ENCODE measurements around the gene RASGRP4.
"Not testable (repeated sequence)": the region's sequence is repeated elsewhere in the genome, so short reads cannot be mapped to it uniquely, and the experiment has no call there.

The RASGRP4 gene, protein sequence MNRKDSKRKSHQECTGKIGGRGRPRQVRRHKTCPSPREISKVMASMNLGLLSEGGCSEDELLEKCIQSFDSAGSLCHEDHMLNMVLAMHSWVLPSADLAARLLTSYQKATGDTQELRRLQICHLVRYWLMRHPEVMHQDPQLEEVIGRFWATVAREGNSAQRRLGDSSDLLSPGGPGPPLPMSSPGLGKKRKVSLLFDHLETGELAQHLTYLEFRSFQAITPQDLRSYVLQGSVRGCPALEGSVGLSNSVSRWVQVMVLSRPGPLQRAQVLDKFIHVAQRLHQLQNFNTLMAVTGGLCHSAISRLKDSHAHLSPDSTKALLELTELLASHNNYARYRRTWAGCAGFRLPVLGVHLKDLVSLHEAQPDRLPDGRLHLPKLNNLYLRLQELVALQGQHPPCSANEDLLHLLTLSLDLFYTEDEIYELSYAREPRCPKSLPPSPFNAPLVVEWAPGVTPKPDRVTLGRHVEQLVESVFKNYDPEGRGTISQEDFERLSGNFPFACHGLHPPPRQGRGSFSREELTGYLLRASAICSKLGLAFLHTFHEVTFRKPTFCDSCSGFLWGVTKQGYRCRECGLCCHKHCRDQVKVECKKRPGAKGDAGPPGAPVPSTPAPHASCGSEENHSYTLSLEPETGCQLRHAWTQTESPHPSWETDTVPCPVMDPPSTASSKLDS

DNA sequence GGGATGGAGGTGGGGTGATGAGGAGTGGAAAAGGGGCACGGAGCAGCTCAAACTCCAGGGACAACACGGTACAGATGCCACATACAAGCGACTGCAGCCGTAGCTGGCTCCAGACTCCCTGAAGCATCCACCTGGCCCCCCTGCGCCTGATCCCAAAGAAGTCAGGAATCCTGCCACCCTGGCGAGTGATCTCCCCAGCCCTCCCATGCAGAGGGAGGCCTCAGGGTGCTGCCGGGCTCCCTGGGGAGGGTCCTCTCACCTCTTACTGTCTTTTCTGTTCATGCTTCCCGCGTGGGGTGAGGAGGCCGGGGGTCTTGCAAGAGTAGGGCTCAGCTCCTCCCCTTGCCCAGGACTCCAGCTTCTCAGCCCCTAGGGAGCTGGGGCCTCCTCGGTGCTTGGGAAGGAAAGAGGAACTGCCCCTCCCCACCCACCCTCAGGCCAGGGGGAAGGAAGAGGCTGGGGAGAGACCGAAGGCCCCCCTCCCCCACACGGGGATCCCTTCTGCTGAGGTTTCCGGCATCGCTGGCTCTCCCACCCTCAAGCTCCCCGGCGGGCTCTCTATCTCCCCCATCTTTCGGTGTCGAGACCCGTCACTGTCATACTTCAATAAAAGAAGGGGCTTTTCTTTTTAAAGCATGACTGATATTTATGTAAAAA, at the start of gene RASGRP4:
TSS of gene RASGRP4 (minus strand) at position 410 of the 657 bp plus-strand sequence. CDS start at position 282, 128 bp downstream.
- Histone ChIP-seq H3K9me3 (ENCODE audit: control insufficient read depth in 2 of 2, low read length in 2 of 2) (no peaks in the 10 kb centered on the region), H3K36me3 (ENCODE audit: control insufficient read depth in 2 of 2, insufficient read depth in 2 of 2, low read length in 2 of 2) (no peaks in the 10 kb centered on the region), H3K27me3 (ENCODE audit: control insufficient read depth in 1 of 2, insufficient read depth in 2 of 2, low read length in 2 of 2) (peaks cover 0 to 7% of the 10 kb centered on the region in 2 donors), H3K4me1 (ENCODE audit: control insufficient read depth, insufficient read depth, low read length) (no peaks in the 10 kb centered on the region), H3K4me3 (ENCODE audit: low read length in 2 of 2) (peak within 1 kb of the TSS in 1 of 2 donors; percentile 35), H3K27ac (ENCODE audit: low read length) (no peak within 1 kb of the TSS), H3K9ac (ENCODE audit: low read length in 2 of 2) (no peak within 1 kb of the TSS)

DNA sequence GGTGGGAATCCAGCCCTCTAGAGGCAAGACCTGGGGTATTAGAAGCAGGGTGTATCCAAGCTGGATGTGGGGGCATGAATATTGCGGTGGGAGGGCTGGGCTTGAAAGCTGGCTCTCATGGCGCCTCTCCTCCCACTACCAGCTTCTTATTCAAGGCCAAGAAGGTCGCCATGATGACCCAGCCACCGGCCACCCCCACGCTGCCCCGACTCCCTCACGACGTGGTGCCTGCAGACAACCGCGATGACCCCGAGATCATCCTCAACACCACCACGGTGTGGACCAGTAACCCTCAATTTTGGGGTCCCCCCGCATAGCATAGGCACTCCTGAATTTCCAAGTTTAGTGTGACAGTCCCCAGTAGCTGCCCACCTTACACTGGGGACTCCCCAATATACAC, 49.2 kb upstream of the RASGRP4 start:
- Histone ChIP-seq H3K36me3 (ENCODE audit: control insufficient read depth in 2 of 2, insufficient read depth in 2 of 2, low read length in 2 of 2) (no peaks in the 10 kb centered on the region), H3K27me3 (ENCODE audit: control insufficient read depth in 1 of 2, insufficient read depth in 2 of 2, low read length in 2 of 2) (peaks cover 3 to 6% of the 10 kb centered on the region in 2 donors), H3K9me3 (ENCODE audit: control insufficient read depth in 2 of 2, low read length in 2 of 2) (no peaks in the 10 kb centered on the region), H3K4me3 (ENCODE audit: low read length in 2 of 2) (no peak overlapping the region), H3K9ac (ENCODE audit: low read length in 2 of 2) (no peak overlapping the region), H3K4me1 (ENCODE audit: control insufficient read depth, insufficient read depth, low read length) (no peaks in the 10 kb centered on the region), H3K27ac (ENCODE audit: low read length) (no peak overlapping the region)

DNA sequence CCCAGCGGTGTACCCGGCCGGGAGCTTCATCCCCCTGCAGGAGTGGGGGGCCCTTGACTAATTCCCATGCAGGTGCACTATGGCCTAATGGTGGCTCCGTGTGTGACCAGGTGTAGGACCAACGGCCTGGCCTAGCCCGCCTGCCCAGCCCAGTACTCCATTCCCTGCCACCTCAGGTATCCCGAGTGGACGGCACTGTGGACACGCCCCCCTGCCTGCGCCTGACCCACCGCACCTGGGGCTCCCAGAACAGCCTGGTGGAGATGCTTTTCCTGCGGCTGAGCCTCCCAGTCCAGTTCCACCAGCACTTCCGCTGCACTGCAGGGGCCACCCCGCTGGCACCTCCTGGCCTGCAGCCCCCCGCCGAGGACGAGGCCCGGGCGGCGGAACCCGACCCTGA, 47.2 kb upstream of the RASGRP4 start:
- Histone ChIP-seq H3K9me3 (ENCODE audit: control insufficient read depth in 2 of 2, low read length in 2 of 2) (no peaks in the 10 kb centered on the region), H3K36me3 (ENCODE audit: control insufficient read depth in 2 of 2, insufficient read depth in 2 of 2, low read length in 2 of 2) (no peaks in the 10 kb centered on the region), H3K27ac (ENCODE audit: low read length) (no peak overlapping the region), H3K4me3 (ENCODE audit: low read length in 2 of 2) (no peak overlapping the region), H3K9ac (ENCODE audit: low read length in 2 of 2) (no peak overlapping the region), H3K4me1 (ENCODE audit: control insufficient read depth, insufficient read depth, low read length) (no peaks in the 10 kb centered on the region), H3K27me3 (ENCODE audit: control insufficient read depth in 1 of 2, insufficient read depth in 2 of 2, low read length in 2 of 2) (peaks cover 6 to 7% of the 10 kb centered on the region in 2 donors)

DNA sequence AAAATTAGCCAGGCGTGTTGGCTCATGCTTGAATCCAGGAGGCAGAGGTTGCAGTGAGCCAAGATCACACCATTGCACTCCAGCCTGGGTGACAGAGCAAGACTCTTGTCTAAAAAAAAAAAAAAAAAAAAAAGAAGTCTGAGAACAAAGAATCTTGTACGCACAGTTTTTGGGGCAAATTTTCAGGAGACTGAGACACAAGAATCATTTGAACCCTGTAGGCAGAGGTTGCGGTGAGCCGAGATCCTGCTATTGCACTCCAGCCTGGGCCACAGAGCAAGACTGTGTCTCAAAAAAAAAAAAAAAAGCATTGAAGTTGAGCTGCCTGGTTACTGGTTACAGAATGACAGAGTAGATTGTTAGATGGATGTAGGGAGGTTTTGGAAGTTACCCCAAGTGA, 46.7 kb upstream of the RASGRP4 start:
- not testable (repeated sequence) for H3K27me3 ChIP-seq (ENCODE audit: control insufficient read depth in 1 of 2, insufficient read depth in 2 of 2, low read length in 2 of 2); H3K9me3 ChIP-seq (ENCODE audit: control insufficient read depth in 2 of 2, low read length in 2 of 2); H3K4me1 ChIP-seq (ENCODE audit: control insufficient read depth, insufficient read depth, low read length); H3K27ac ChIP-seq (ENCODE audit: low read length); H3K9ac ChIP-seq (ENCODE audit: low read length in 2 of 2); H3K36me3 ChIP-seq (ENCODE audit: control insufficient read depth in 2 of 2, insufficient read depth in 2 of 2, low read length in 2 of 2); H3K4me3 ChIP-seq (ENCODE audit: low read length in 2 of 2)

DNA sequence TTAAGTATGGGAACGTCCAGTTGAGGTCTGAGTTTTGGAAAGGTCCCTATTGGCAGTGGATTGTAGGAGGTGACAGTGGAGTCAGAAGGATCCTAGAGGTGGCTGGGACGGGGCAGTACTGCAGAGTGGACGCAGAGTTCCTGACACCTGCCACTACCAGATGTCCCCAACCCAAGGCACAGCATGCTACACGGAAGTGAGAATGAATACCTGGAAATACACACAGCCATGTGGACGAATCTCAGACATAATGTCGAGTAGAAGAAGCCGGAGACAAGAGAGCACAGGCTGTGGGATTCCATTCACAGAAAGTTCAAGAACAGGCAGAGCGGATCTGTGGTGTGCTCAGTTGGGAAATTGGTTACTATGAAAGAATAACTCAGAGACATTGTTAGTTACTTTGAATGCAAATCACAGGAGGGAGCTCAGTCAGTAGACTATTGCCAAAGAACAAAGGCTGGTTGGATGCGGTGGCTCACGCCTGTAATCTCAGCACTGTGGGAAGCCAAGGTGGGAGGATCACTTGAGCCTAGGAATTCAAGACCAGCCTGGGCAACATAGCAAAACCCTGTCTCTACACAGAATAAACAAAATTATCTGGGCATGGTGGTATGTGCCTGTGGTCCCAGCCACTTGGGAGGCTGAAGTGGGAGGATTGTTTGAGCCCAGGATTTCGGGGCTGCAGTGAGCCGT, 44.9 kb upstream of the RASGRP4 start:
- Histone ChIP-seq H3K9ac (ENCODE audit: low read length in 2 of 2) (no peak overlapping the region), H3K4me1 (ENCODE audit: control insufficient read depth, insufficient read depth, low read length) (no peaks in the 10 kb centered on the region), H3K4me3 (ENCODE audit: low read length in 2 of 2) (no peak overlapping the region), H3K9me3 (ENCODE audit: control insufficient read depth in 2 of 2, low read length in 2 of 2) (no peaks in the 10 kb centered on the region), H3K27ac (ENCODE audit: low read length) (no peak overlapping the region), H3K36me3 (ENCODE audit: control insufficient read depth in 2 of 2, insufficient read depth in 2 of 2, low read length in 2 of 2) (no peaks in the 10 kb centered on the region), H3K27me3 (ENCODE audit: control insufficient read depth in 1 of 2, insufficient read depth in 2 of 2, low read length in 2 of 2) (peaks cover 0 to 6% of the 10 kb centered on the region in 2 donors)

DNA sequence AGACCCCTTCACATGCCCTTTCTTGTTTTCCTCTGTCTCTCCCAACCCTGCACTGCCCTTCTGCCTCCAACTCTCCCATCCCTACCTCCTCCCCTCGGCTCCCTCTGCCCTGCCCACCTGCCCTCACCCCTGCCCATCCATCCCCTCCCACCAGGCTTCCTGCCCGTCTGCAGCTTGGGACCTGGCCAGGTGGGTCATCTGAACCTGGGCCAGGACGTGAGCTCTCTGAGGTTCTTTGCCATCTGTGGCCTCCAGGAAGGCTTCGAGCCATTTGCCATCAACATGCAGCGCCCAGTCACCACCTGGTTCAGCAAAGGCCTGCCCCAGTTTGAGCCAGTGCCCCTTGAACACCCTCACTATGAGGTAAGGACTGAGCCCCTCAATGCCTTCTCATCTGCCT, 43.1 kb upstream of the RASGRP4 start:
- Histone ChIP-seq H3K27me3 (ENCODE audit: control insufficient read depth in 1 of 2, insufficient read depth in 2 of 2, low read length in 2 of 2) (peaks cover 0 to 4% of the 10 kb centered on the region in 2 donors), H3K4me1 (ENCODE audit: control insufficient read depth, insufficient read depth, low read length) (no peaks in the 10 kb centered on the region), H3K36me3 (ENCODE audit: control insufficient read depth in 2 of 2, insufficient read depth in 2 of 2, low read length in 2 of 2) (no peaks in the 10 kb centered on the region), H3K4me3 (ENCODE audit: low read length in 2 of 2) (no peak overlapping the region), H3K27ac (ENCODE audit: low read length) (no peak overlapping the region), H3K9me3 (ENCODE audit: control insufficient read depth in 2 of 2, low read length in 2 of 2) (no peaks in the 10 kb centered on the region), H3K9ac (ENCODE audit: low read length in 2 of 2) (no peak overlapping the region)

DNA sequence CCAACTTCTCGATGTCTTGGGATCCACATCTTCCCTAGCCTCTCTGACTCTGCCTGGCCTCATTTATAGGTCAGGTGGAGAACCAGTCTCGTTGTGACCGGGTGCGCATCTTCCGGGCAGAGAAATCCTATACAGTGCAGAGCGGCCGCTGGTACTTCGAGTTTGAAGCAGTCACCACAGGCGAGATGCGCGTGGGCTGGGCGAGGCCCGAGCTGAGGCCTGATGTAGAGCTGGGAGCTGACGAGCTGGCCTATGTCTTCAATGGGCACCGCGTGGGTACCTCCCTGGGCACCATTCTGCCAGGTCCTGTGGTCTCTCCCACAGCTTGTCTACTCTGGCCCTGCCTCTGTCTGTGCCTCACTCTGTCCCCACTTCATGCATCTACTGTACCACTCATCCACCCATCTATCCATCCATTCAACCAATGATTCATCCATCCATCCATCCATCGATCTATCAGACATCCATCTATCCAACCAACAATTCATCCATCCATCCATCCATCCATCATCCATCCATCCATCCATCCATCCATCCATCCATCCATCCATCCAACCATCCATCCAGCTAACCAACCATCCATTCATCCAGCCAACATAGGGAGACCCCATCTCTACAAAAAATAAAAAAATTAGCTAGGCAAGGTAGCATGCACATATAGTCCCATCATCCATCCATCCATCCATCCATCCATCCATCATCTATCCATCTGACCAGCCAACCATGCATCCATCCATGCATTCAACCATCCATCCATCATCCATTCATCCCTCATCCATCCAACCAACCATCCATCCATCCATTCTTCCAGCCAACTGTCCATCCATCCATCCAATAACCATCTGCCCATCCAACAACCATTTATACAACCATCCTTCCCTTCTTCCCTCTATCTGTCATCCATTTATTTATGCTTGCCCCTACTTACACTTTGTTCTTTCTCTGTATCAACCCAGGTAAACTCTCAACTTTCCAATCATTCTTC, 41.8 kb upstream of the RASGRP4 start:
- Histone ChIP-seq H3K27me3 (ENCODE audit: control insufficient read depth in 1 of 2, insufficient read depth in 2 of 2, low read length in 2 of 2) (peaks cover 0 to 4% of the 10 kb centered on the region in 2 donors), H3K9ac (ENCODE audit: low read length in 2 of 2) (no peak overlapping the region), H3K4me3 (ENCODE audit: low read length in 2 of 2) (no peak overlapping the region), H3K36me3 (ENCODE audit: control insufficient read depth in 2 of 2, insufficient read depth in 2 of 2, low read length in 2 of 2) (no peaks in the 10 kb centered on the region), H3K4me1 (ENCODE audit: control insufficient read depth, insufficient read depth, low read length) (no peaks in the 10 kb centered on the region), H3K27ac (ENCODE audit: low read length) (no peak overlapping the region), H3K9me3 (ENCODE audit: control insufficient read depth in 2 of 2, low read length in 2 of 2) (no peaks in the 10 kb centered on the region)

DNA sequence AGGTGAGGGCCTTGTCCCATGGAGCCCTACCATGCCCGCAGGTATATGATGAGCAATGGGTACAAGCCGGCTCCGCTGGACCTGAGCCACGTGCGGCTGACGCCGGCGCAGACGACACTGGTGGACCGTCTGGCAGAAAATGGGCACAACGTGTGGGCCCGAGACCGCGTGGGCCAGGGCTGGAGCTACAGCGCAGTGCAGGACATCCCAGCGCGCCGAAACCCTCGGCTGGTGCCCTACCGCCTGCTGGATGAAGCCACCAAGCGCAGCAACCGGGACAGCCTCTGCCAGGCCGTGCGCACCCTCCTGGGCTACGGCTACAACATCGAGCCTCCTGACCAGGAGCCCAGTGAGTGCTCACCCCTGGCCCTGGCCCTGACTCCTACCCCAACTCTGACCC, 40.0 kb upstream of the RASGRP4 start:
- Histone ChIP-seq H3K9me3 (ENCODE audit: control insufficient read depth in 2 of 2, low read length in 2 of 2) (no peaks in the 10 kb centered on the region), H3K4me3 (ENCODE audit: low read length in 2 of 2) (no peak overlapping the region), H3K9ac (ENCODE audit: low read length in 2 of 2) (no peak overlapping the region), H3K27ac (ENCODE audit: low read length) (no peak overlapping the region), H3K36me3 (ENCODE audit: control insufficient read depth in 2 of 2, insufficient read depth in 2 of 2, low read length in 2 of 2) (no peaks in the 10 kb centered on the region), H3K4me1 (ENCODE audit: control insufficient read depth, insufficient read depth, low read length) (no peaks in the 10 kb centered on the region), H3K27me3 (ENCODE audit: control insufficient read depth in 1 of 2, insufficient read depth in 2 of 2, low read length in 2 of 2) (peaks cover 0 to 4% of the 10 kb centered on the region in 2 donors)

DNA sequence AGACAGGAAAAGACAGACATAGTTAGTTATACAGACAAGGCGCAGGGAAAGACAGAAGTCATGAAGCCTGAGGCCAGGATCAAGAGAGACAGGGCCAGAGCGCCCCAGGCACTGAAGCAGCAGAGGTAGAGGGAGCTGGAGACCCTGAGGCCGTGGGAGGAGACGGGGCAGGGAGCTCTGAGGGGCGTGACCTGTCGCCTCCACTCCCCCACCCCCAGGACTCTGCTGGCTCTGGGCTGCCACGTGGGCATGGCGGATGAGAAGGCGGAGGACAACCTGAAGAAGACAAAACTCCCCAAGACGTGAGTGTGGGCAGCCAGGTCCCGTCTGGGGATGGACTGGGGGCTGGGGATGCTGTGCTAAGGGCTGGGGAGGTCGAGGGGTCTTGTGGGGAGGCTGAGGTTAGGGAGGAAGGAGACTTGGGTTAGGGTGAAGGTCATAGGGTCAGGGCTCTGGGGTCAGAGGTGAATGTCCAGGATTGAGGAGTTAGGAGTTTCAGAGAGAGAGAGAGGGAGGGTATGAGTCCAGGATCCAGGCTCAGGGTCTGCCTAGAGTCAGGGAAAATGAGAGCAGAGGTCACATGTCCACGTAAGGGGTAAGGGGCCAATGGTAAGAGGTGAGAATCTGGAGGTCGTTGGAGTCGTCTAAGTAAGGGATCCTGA, 38.5 kb upstream of the RASGRP4 start:
- no peak overlapping the region for H3K27ac ChIP-seq (ENCODE audit: low read length)
- H3K36me3 ChIP-seq (ENCODE audit: control insufficient read depth in 2 of 2, insufficient read depth in 2 of 2, low read length in 2 of 2) = no peaks in the 10 kb centered on the region
- no peaks in the 10 kb centered on the region for H3K9me3 ChIP-seq (ENCODE audit: control insufficient read depth in 2 of 2, low read length in 2 of 2)
- H3K27me3 ChIP-seq (ENCODE audit: control insufficient read depth in 1 of 2, insufficient read depth in 2 of 2, low read length in 2 of 2) = peaks cover 0 to 4% of the 10 kb centered on the region in 2 donors
- no peak overlapping the region for H3K4me3 ChIP-seq (ENCODE audit: low read length in 2 of 2)
- H3K9ac ChIP-seq (ENCODE audit: low read length in 2 of 2) = no peak overlapping the region
- no peaks in the 10 kb centered on the region for H3K4me1 ChIP-seq (ENCODE audit: control insufficient read depth, insufficient read depth, low read length)

Data from stomach smooth muscle (tissue), 2 donors.